Uterus (tissue), 2 donors: Measurements from ENCODE around the gene LYRM4.

Experiments
- CTCF ChIP-seq, 4 experiments: fragments of 200-600 bp in 2 of 4; fragments of 450-650 bp in 2 of 4; sonication (generic) in 2 of 4; IDR thresholded peaks; one replicate each; pipeline ENCODE4 v1.5.1; 2016 to 2019; ENCODE audit warnings: antibody characterized with exemption in 4 of 4, mild to moderate bottlenecking in 2 of 4, moderate library complexity in 1 of 4
- POLR2A ChIP-seq, 2 donors: fragments of 450-650 bp; IDR thresholded peaks; one replicate each; pipeline ENCODE4 v1.6.1; 2016; ENCODE audit warnings: antibody characterized with exemption in 2 of 2, mild to moderate bottlenecking in 1 of 2, moderate library complexity in 1 of 2

- TF ChIP-seq CTCF (IDR thresholded peaks at IDR 0.05): no peak
- no peak for TF ChIP-seq POLR2A (IDR thresholded peaks at IDR 0.05)
These were observed 26.0 kb upstream of the LYRM4 start for GRCh38 chr6:5286780-5287179.
